Adrenal gland (tissue), 12 donors: ENCODE results near the gene PAFAH1B2. TPM values are rescaled to one million over a fixed set of nuclear protein-coding genes. Genes with fewer than 3 reads are reported as not detected.
A peak's percentile ranks its signal among the peaks of the same experiment; 100 is the strongest.

ENCODE experiments used
- DNase-seq, 7 donors: peaks; one replicate each; pipeline ENCODE4 v3.0.0-alpha.2; 2019 to 2020
- H3K27ac ChIP-seq, 5 donors: fragments of 200-600 bp; sonication (generic) in 4 of 5; 1 replicate in 3 of 5; 2 replicates in 2 of 5; pipeline versions ENCODE4 v1.5.1 to v1.8.0; 2016 to 2020; ENCODE audit warnings: mild to moderate bottlenecking in 1 of 5
- H3K27me3 ChIP-seq: fragments of 200-600 bp; 2 replicates; pipeline ENCODE4 v1.8.0; 2021
- H3K36me3 ChIP-seq, 2 donors: fragments of 200-600 bp; replicated peaks in 1 of 2; 1 replicate in 1 of 2; 2 replicates in 1 of 2; pipeline versions ENCODE4 v1.5.1 to v1.8.0; 2018 to 2022
- H3K4me1 ChIP-seq, 2 donors: fragments of 200-600 bp; replicated peaks in 1 of 2; 1 replicate in 1 of 2; 2 replicates in 1 of 2; pipeline versions ENCODE4 v1.5.1 to v1.8.0; 2018 to 2021
- H3K4me3 ChIP-seq, 4 donors: fragments of 200-600 bp; sonication (generic) in 3 of 4; one replicate each; pipeline ENCODE4 v1.5.1; 2016 to 2018
- H3K9me3 ChIP-seq, 3 donors: fragments of 200-600 bp; sonication (generic) in 1 of 3; replicated peaks in 1 of 3; 1 replicate in 2 of 3; 2 replicates in 1 of 3; pipeline versions ENCODE4 v1.5.1 to v1.8.0; 2016 to 2021
- CTCF ChIP-seq, 6 experiments: fragments of 450-650 bp in 4 of 6; fragments of 200-600 bp in 2 of 6; sonication (generic) in 1 of 6; IDR thresholded peaks; 1 replicate in 5 of 6; 2 replicates in 1 of 6; pipeline versions ENCODE4 v1.5.1 to v1.8.0; 2016 to 2021; ENCODE audit warnings: antibody characterized with exemption in 6 of 6, mild to moderate bottlenecking in 2 of 6, moderate library complexity in 1 of 6
- POLR2A ChIP-seq, 2 donors: fragments of 450-650 bp; IDR thresholded peaks; one replicate each; pipeline ENCODE4 v1.6.1; 2017; ENCODE audit warnings: antibody characterized with exemption in 2 of 2, mild to moderate bottlenecking in 2 of 2, moderate library complexity in 1 of 2
- WGBS, 4 donors: extraction: QIAGEN DNeasy Blood & Tissue Kit in 2 of 4; methylation state at CpG; one replicate each; pipeline versions ENCODE4 v1.1.5 to v1.1.7; 2013 to 2017; 5-methylcytosine and 5-hydroxymethylcytosine counted together
- intact Hi-C, 2 donors: fragments of 100-400 bp; cut with DNase I; formaldehyde crosslinking; loops; one replicate each; pipeline versions ENCODE4 v1.14.1 to v1.15.0; 2022 to 2023
- polyA plus RNA-seq, 3 donors: library from polyadenylated mRNA; stranded (reverse); fragments of 200-250 nt in 2 of 3; fragments of 350-450 nt in 1 of 3; fragmentation: Illumina TruSeq in 1 of 3; extraction: RNeasy Lipid Tissue Mini Kit (QIAGEN cat#74804) in 1 of 3; gene quantifications; one replicate each; pipeline ENCODE4 v1.2.3, GENCODE V29; 2013 to 2014
- total RNA-seq, 9 donors: library from RNA; depleted of rRNA in 4 of 9; stranded (reverse); fragments of >200 nt in 4 of 9; fragments of 120-200 nt in 1 of 9; fragmentation: NEBNext Ultra II Directional in 1 of 9; extraction: Animal tissue kit (Norgen Biotek cat#: 25700) in 1 of 9; gene quantifications; one replicate each; pipeline versions ENCODE4 v1.1.0 to v1.2.4, GENCODE V29; 2013 to 2023
- donor health status: healthy with polysubstance abuse.
- donor health status: Bipolar disorder and iron deficiency.
- donor health status: DM: yes; HTN: yes; CAD: no.
- donor health status: DM: no; HTN: no; CAD: no.
- donor health status: DM: no; HTN: no; CAD: no.
- donor health status: DM: yes; HTN: yes; CAD: no.

Gene PAFAH1B2
- total and polyA plus RNA-seq, 12 donors, result 19.6 to 144 (median 94.4) TPM

DNA sequence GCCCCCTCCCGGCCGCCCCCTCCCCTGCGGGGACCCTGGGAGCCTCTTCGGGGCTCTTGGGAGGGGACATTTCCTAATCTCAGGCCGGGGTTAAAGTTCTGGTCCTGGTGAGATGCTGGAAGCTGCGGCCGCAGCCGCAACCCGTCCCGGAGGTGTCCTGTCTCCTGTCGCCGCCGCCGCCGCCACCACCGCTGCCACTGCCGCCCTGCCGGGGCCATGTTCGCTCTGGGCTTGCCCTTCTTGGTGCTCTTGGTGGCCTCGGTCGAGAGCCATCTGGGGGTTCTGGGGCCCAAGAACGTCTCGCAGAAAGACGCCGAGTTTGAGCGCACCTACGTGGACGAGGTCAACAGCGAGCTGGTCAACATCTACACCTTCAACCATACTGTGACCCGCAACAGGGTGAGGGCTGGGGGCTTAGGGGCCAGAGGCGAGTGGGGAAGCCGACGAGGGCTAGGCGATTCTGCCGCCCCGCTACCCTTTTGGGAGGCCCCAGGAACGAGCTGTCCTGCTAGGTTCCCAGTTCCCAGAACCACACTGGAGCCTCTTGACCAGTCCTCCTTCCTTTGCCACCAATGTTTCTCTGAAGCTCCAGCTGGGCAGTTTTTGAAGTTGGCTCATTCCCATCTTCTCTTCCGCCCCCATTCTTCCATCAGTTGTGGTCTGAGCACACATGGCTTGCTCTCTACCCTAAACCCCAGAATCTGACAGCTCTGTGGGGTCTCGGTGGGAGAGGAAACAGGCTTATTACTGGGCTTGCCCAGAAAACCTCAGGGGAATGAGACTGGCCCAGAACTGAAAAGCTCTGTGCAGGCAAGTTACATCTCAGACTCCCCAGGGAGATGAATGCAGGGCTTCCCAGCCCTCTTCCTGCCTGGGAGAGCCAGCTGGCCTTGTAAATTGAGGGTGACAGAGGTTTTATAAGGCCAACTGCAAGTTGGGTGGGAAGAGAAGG is 35.2 kb downstream of the PAFAH1B2 start:
- intact Hi-C loops, result no loop called here
- peak in 6 of 7 donors; percentile 56 to 74 (median 60) for DNase-seq
- TF ChIP-seq POLR2A (IDR thresholded peaks at IDR 0.05), result no peak
- TF ChIP-seq CTCF (IDR thresholded peaks at IDR 0.05), result peak in 1 of 6 experiments; percentile 13
- H3K4me3 ChIP-seq, result peak overlapping the region; percentile 50 to 97 (median 76)
- peak overlapping the region; percentile 55 to 93 (median 91) for H3K27ac ChIP-seq
- H3K4me1 ChIP-seq, result peaks cover 25 to 29% of the 10 kb centered on the region in 2 donors
- WGBS, 4 donors, result 1 to 8% (median 4%) methylated on average over 2 to 39 of the region's 39 CpGs
- no peaks in the 10 kb centered on the region for H3K27me3 ChIP-seq
- peaks cover 0 to 23% of the 10 kb centered on the region in 2 donors for H3K36me3 ChIP-seq
- H3K9me3 ChIP-seq, result no peaks in the 10 kb centered on the region

- H3K36me3 ChIP-seq, result peaks cover 0 to 25% of the 10 kb centered on the region in 2 donors
- peaks cover 25 to 29% of the 10 kb centered on the region in 2 donors for H3K4me1 ChIP-seq
- TF ChIP-seq CTCF (IDR thresholded peaks at IDR 0.05) (no peak), POLR2A (IDR thresholded peaks at IDR 0.05) (no peak)
- H3K27me3 ChIP-seq, result no peaks in the 10 kb centered on the region
- WGBS, 4 donors, result 34 to 51% (median 41%) methylated on average over 4 of the region's 4 CpGs
- peak in 3 of 7 donors; percentile 8 to 50 (median 15) for DNase-seq
- peak overlapping the region in 2 of 5 donors; percentile 93 for H3K27ac ChIP-seq
- H3K4me3 ChIP-seq, result peak overlapping the region in 1 of 4 donors; percentile 82
- intact Hi-C loops, result no loop called here
- H3K9me3 ChIP-seq, result no peaks in the 10 kb centered on the region
Observed at GRCh38 chr11:117180020-117180419, 35.9 kb downstream of the PAFAH1B2 start.

DNA sequence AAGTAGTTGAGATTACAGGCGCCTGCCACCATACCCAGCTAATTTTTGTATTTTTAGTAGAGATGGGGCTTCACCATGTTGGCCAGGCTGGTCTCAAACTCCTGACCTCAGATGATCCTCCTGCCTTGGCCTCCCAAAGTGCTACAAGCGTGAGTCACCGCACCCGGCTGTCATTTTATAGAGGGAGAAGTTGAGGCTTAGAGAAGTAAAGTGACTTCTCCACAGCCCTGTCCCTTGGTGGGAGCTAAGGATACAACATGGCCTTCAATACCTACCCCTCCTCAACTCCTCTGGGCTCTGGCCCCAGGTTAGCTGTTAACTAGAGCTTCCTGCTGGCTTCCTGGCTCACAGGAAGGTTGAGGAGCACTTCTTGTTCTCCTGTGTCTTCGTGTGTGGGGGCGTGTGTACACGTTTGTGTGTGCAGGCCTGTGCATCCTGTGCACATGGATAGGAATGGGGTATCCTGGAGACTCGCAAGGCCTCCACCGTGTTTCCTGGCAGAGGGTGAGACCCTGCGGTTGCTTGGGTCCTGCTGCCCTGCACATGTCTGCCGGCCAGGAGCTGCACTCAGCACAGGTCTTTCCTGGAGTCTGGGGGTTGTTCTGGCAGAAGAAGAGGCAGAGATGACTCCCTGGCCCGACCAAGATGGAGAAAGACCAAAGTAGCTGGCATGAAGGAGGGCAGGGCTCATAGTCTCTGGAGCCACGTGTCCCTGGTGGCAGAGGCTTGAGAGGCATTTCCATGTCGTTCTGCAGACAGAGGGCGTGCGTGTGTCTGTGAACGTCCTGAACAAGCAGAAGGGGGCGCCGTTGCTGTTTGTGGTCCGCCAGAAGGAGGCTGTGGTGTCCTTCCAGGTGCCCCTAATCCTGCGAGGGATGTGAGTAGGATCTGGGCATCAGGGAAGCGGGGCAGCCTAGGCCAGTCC is 36.8 kb downstream of the PAFAH1B2 start:
- TF ChIP-seq POLR2A (IDR thresholded peaks at IDR 0.05) (no peak), CTCF (IDR thresholded peaks at IDR 0.05) (peak; percentile 60 to 93 (median 81))
- H3K27ac ChIP-seq, result peak overlapping the region in 1 of 5 donors; percentile 54

More for the DNA sequence above, 36.8 kb downstream of the PAFAH1B2 start:
- Histone ChIP-seq H3K4me1 (peaks cover 25 to 29% of the 10 kb centered on the region in 2 donors), H3K27me3 (no peaks in the 10 kb centered on the region), H3K36me3 (peaks cover 0 to 31% of the 10 kb centered on the region in 2 donors), H3K9me3 (no peaks in the 10 kb centered on the region), H3K4me3 (peak overlapping the region in 1 of 4 donors; percentile 82)
- WGBS, 4 donors, result 41 to 51% (median 44%) methylated on average over 10 to 22 of the region's 22 CpGs
- peak; percentile 75 to 93 (median 90) for DNase-seq
- intact Hi-C loops, result no loop called here
